Ramos (cell line): Measurements from ENCODE around the gene SPTBN2.

Source experiments
- in situ Hi-C: fragments of 300-500 bp; cut with MboI; formaldehyde crosslinking; loops from one replicate; pipeline ENCODE4 v1.14.3; 2022; ENCODE audit warnings: low sequenced_read_pairs; ENCODE audit not compliant: unreplicated experiment

The SPTBN2 gene

DNA sequence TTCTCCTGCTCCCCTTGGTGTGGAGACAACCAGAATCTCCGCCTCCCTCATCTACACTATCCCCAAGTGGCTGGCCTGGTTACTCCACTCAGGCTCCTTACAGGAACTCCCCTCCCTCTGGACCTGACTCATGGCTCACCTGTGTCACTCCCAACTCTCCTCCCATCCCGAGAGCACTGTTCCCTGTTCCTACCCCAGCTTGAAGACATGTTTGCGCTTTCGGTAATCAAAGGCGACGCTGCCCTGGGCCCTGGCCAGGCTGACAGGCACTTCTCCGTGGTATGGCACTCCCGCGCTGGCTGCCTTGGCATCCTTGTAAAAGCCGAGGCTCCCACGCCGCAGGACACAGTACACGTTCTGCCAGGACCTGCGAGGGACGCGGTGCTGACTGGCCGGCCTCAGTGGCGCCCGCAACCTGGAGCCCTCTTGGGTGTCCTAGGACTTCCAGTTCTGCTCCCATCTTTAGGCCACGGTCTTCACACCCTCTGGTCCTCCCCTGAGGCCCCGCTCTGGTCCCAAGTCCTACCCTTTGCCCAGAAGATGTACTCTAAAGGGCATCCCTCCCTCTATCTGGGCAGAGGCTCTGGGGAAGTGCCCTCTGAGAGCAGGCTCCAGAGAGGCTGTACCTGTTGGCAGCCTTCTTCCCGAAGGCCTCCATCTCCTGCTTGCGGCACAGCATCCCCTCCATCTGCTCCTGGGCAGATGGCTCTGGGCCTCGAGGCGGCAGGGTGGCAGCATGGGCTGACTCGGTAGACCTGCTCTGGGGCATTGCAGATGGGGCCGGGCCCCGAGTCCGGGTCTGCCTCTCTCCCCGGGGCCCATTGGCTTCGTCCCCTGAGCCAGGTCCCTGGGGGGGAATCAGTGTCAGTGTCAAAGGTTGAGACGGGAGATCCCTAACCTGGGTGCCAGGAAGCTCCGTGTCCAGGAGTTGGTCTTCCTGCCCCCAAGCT is 41.9 kb downstream of the SPTBN2 start:
- in situ Hi-C loops, result no loop called here

- in situ Hi-C loops, result no loop called here
Observed at GRCh38 chr11:66686100-66686785, 42.8 kb downstream of the SPTBN2 start.

DNA sequence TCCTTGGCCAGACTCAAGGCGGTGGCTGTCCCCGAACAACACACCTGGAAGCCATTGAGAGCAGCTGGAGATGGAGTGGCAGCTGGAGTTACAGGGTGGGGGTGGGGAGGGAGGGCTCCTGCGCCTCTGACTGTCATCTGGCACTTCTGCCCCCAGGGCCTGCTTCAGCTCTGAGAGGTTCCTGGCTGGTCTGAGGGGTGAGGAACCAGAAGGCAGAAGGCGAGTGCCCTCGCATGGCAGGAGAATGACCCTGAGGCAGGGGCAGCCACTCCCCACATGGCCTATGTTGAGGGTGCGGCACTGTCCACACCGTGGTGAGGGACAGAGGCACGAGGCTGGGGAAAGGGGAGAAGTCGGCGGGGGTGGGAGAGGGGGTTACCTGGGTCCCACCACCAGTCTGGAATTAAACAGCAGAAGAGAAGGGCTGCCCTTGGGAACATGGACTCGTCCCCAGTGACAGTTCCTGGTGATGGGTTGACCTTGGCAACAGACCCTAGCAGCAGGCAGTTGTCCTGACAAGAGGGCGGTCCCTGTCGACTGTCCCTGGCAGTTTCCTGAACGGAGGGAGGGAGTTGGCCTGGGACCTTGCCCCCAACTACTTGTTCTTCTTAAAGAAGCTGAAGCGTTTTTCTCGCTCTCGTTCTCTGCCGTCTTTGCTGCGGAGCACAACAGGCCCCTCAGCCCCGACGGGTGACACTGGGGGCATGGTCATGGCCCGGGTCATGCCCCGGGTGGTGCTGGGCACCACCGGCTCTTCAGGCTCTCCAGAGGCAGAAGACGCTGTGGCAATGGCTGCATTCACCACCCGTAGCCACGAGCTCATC is 43.5 kb downstream of the SPTBN2 start:
- in situ Hi-C loops, result no loop called here

DNA sequence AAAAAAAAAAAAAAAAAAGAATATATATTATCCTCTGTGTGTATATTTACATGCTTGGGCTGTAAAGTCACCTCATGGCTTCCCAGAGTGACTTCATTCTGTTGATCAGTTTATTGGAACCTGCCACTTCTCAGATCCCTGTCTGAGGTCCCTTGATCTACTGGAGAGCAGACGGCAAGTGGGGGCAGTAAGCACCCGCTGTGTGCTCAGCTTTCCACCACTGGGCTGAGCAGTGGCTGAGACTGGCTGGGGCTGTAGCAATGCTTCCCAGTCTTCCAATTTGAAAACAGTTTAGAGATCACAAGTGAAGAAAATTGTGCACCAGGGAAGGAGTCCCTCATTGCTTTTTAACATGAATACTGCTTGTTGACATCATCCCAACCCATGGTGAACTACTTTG is 44.4 kb downstream of the SPTBN2 start:
- in situ Hi-C loops, result loop anchor here (5.0 kb wide), 1 partner anchor 107 kb away; no protein-coding TSS in a partner anchor

DNA sequence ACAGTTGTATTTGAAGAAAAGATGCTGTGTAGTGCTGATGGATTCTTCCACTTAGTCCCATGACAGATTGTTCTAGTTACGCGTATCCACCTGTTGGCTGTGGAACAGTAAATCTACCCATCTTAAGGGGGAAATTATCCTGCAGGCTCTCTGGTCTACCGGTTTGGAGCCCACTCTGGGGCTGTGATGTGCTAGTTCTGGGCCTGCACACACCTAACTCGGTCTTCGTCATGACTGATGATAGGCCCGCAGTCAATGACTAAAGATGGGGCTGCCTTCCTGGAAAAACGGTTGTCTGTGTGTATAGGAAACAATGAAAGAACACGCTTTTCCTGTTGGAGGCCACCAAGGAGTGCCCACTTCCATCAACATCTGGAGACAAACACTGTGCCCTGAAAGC is 45.1 kb downstream of the SPTBN2 start:
- in situ Hi-C loops, result loop anchor here (5.0 kb wide), 1 partner anchor 107 kb away; no protein-coding TSS in a partner anchor

GRCh38 chr11:66680966-66681645 is 47.9 kb downstream of the SPTBN2 start:
- in situ Hi-C loops, result loop anchor here (5.0 kb wide), 1 partner anchor 104 kb away; no protein-coding TSS in a partner anchor

DNA sequence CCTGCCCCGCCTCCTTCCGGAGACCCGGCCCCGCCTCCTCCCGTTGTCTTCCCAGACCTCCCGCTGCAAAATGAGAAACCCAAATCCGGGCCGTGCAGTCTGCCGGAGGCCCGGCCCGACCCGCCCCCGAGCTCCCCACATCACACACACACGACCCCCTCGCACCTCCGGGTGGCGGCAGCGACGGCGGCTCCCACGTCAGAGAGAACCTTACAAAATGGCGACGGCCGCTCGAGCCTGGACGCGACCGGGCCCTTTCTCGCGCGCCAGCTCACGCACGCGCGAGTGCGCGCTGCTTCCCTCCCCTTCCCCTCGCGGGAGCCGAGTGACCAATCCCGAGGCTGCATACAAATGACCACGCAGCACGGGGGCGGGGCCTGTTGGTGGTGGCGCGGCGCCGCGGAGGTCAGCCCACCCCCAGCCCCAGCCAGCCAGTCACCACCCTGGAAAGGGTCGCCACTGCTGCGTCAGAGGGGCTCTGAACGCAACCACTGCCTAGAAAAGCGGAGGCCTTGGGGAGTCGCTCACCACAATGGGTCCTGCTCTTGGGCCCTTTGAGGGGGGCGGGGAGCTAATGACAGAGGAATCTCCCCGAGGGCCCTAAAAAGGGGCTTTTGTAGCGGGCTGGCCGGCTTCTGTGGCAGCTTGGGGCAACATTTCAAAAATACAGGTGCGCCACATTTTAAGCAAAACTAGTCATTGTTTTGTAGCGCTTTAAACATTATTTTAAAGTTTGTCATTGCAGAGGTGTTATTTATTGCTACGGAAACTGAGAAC is 51.2 kb downstream of the SPTBN2 start, which contains the start of gene RBM4B:
TSS of gene RBM4B (minus strand) at position 289 of the 777 bp plus-strand sequence. CDS start 808 bp downstream, outside the sequence.
- in situ Hi-C loops, result no loop called here

- in situ Hi-C loops, result no loop called here
Observed at GRCh38 chr11:66676931-66677598, 52.0 kb downstream of the SPTBN2 start.

GRCh38 chr11:66676282-66676919 is 52.6 kb downstream of the SPTBN2 start:
- in situ Hi-C loops, result no loop called here

DNA sequence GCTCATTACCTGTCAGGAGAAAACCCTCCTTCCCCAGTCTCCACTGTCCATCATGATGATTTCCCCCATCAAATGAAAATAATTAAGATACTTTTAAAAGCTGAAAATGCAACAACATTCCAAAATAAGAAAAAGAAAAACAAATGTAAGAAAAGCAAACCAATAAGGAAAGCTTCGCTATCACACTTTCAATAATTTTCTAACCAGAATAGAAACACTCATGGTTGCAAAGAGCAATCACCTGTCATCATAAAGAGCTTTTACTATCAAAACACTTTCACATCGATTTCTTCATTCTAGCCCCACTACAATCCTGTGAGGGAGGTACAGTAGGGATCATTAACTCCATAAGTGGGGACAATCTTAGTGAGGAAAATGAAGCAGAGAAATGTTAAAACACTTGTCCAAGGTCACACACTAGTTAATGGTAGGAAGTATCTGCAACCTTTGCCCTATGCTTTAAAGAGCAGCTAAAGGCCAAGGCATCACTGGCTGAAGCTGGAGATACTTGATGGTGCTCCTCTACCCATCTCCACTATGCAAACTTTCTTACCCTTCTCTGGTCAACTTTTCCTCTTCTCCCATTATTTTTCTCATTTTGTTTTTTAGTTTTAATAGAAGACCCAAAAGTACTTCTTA is 53.9 kb downstream of the SPTBN2 start:
- in situ Hi-C loops, result no loop called here

- in situ Hi-C loops, result no loop called here
Observed at GRCh38 chr11:66670816-66671215, 58.2 kb downstream of the SPTBN2 start.

- in situ Hi-C loops, result no loop called here
Observed at GRCh38 chr11:66665369-66665768, 63.6 kb downstream of the SPTBN2 start.

DNA sequence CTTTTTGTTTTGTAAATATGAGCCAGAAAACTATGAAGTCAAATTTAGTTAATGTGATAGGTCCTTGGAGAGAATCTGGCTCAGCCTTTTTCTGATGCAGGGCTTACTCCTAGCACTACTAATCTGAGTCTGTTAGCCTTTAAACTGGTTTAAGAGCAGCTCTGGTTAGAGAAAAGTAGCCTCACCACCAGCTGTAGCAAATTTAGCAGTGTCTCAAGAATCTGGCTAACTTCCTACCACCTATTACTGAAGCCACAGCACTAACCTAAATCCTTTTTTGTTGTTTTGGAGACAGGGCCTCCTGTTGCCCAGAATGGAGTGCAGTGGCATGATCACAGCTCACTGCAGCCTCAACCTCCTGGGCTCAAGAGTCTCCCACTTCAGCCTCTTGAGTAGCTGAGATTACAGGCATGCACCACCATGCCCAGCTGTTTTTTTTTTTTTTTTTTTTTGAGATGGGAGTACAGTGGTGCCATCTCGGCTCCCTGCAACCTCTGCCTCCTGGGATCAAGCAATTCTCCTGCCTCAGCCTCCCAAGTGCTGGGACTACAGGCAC is 65.2 kb downstream of the SPTBN2 start:
- in situ Hi-C loops, result no loop called here

DNA sequence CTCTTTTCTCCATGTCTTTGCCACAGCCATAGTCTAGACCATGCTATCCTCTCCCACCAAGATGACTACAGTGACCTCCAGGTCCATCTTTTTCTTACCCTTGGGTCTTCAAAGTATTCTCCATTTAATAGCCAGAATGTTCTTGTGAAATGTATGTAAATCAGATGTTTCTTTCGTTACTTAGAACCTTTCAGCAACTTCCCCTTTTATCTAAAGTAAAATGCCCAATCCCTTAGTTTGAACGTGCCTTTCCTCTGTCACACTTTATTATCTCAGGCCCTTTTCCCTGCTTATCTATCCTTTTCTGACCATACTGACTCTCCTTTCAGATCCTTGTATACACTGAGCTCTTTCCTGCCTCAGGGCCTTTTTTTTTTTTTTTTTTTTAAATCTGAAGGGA is 69.3 kb downstream of the SPTBN2 start:
- in situ Hi-C loops, result no loop called here

DNA sequence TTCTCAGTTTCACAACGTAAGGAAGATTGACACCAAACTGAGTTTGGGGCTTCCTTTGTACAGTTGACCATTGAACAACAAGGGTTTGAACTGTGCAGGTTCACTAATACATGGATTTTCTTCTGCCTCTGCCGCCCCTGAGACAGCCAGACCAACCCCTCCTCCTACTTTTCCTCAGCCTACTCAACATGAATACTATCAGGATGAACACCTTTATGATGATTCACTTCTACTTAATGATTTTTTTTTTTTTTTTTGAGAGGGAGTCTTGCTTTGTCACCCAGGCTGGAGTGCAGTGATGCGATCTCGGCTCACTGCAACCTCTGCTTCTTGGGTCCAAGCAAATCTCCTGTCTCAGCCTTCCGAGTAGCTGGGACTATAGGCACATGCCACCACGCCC is 75.9 kb downstream of the SPTBN2 start:
- in situ Hi-C loops, result no loop called here

DNA sequence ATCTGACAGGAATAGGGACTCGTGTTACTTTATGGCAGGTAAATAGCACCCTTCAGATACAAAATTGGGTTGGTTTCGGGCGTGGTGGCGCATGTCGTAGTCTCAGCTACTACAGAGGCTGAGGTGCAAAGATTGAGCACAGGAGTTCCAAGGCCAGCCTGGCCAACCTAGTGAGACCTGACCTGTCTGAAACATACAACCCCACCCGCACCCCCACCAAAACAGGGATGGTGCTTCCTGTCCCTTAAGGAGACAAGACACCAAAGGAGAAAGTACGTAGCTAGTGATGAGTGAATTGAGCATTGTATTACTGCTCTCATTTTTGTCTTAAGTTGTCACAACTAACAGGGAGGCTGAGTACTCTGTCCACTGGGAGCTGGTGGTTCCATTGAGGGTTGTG is 76.4 kb downstream of the SPTBN2 start:
- in situ Hi-C loops, result no loop called here

GRCh38 chr11:66651016-66651415 is 78.0 kb downstream of the SPTBN2 start:
- in situ Hi-C loops, result no loop called here
